ENCODE results near the gene SMIM10L2A.
"Not testable (repeated sequence)": the region's sequence is repeated elsewhere in the genome, so short reads cannot be mapped to it uniquely, and the experiment has no call there.

The SMIM10L2A gene

DNA sequence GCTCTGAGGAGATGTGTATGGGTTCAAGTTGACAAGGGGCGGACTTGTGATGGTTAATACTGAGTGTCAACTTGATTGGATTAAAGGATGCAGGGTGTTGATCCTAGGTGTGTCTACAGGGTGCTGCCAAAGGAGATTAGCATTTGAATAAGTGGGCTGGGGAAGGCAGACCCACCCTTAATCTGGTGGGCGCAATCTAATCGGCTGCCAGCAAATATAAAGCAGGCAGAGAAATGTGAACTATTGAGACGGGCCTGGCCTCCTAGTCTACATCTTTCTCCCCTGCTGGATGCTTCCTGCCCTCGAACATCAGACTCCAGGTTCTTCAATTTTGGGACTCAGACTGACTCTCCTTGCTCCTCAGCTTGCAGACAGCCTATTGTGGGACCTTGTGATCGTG is 26.7 kb upstream of the SMIM10L2A start:
- Histone ChIP-seq H3K27me3 (no peaks in the 10 kb centered on the region), H3K4me1 (ENCODE audit: control insufficient read depth in 1 of 2, insufficient read depth in 1 of 2, low read depth in 1 of 2, low read length in 1 of 2) (peaks cover 10% of the 10 kb centered on the region in 2 experiments), H3K27ac (no peak overlapping the region), H3K9me3 (no peaks in the 10 kb centered on the region), H3K4me3 (ENCODE audit: low read depth in 1 of 2, low read length in 1 of 2) (no peak overlapping the region), H3K36me3 (no peaks in the 10 kb centered on the region)
- TF ChIP-seq CTCF (IDR thresholded peaks at IDR 0.05), result no peak

DNA sequence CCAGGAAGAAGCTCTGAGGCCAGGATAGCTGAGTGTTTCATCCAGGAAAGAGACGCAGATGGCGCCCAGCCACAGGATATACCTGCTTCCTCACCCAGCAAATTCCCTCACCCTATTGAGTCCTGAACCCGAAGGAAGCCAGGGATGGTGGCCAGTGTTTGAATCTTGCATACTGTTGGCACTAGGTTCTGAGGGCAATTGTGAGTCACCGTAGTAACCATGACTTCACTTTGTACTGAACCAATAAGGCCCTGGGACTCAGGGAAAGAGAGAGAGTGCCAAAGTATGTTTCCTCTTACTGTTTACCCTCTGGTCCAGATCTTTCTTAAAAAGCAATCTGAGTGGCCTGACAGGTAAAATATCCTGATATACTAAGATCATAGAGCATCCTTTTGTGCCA is 25.6 kb upstream of the SMIM10L2A start:
- Histone ChIP-seq H3K27ac (no peak overlapping the region), H3K4me1 (ENCODE audit: control insufficient read depth in 1 of 2, insufficient read depth in 1 of 2, low read depth in 1 of 2, low read length in 1 of 2) (peaks cover 10% of the 10 kb centered on the region in 2 experiments), H3K4me3 (ENCODE audit: low read depth in 1 of 2, low read length in 1 of 2) (no peak overlapping the region), H3K36me3 (no peaks in the 10 kb centered on the region), H3K27me3 (no peaks in the 10 kb centered on the region), H3K9me3 (no peaks in the 10 kb centered on the region)
- TF ChIP-seq CTCF (IDR thresholded peaks at IDR 0.05), result no peak

GRCh38 chrX:135396566-135396965 is 25.2 kb upstream of the SMIM10L2A start:
- Histone ChIP-seq H3K4me1 (ENCODE audit: control insufficient read depth in 1 of 2, insufficient read depth in 1 of 2, low read depth in 1 of 2, low read length in 1 of 2) (peaks cover 10% of the 10 kb centered on the region in 2 experiments), H3K9me3 (no peaks in the 10 kb centered on the region), H3K27me3 (no peaks in the 10 kb centered on the region), H3K4me3 (ENCODE audit: low read depth in 1 of 2, low read length in 1 of 2) (no peak overlapping the region), H3K36me3 (no peaks in the 10 kb centered on the region), H3K27ac (no peak overlapping the region)
- no peak for TF ChIP-seq CTCF (IDR thresholded peaks at IDR 0.05)

- Histone ChIP-seq H3K4me1 (ENCODE audit: control insufficient read depth in 1 of 2, insufficient read depth in 1 of 2, low read depth in 1 of 2, low read length in 1 of 2) (peaks cover 9 to 10% of the 10 kb centered on the region in 2 experiments), H3K9me3 (no peaks in the 10 kb centered on the region), H3K4me3 (ENCODE audit: low read depth in 1 of 2, low read length in 1 of 2) (no peak overlapping the region), H3K27ac (no peak overlapping the region), H3K36me3 (no peaks in the 10 kb centered on the region), H3K27me3 (no peaks in the 10 kb centered on the region)
- no peak for TF ChIP-seq CTCF (IDR thresholded peaks at IDR 0.05)
Observed at GRCh38 chrX:135397652-135398051, 24.1 kb upstream of the SMIM10L2A start.

GRCh38 chrX:135403374-135403773 is 18.4 kb upstream of the SMIM10L2A start:
- Histone ChIP-seq H3K4me1 (ENCODE audit: control insufficient read depth in 1 of 2, insufficient read depth in 1 of 2, low read depth in 1 of 2, low read length in 1 of 2) (no peaks in the 10 kb centered on the region), H3K27ac (no peak overlapping the region), H3K9me3 (no peaks in the 10 kb centered on the region), H3K4me3 (ENCODE audit: low read depth in 1 of 2, low read length in 1 of 2) (no peak overlapping the region), H3K36me3 (no peaks in the 10 kb centered on the region), H3K27me3 (no peaks in the 10 kb centered on the region)
- TF ChIP-seq CTCF (IDR thresholded peaks at IDR 0.05), result no peak

DNA sequence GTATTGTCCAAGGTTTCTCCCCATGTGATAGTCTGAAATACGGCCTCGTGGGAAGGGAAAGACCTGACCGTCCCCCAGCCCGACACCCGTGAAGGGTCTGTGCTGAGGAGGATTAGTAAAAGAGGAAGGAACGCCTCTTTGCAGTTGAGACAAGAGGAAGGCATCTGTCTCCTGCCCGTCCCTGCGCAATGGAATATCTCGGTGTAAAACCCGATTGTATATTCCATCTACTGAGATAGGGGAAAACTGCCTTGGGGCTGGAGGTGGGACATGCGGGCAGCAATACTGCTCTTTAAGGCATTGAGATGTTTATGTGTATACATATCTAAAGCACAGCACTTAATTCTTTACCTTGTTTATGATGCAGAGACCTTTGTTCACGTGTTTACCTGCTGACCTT is 15.3 kb upstream of the SMIM10L2A start:
- not testable (repeated sequence) for H3K4me1 ChIP-seq (ENCODE audit: control insufficient read depth in 1 of 2, insufficient read depth in 1 of 2, low read depth in 1 of 2, low read length in 1 of 2); H3K36me3 ChIP-seq; H3K4me3 ChIP-seq (ENCODE audit: low read depth in 1 of 2, low read length in 1 of 2); H3K27me3 ChIP-seq; H3K27ac ChIP-seq; H3K9me3 ChIP-seq

Measured in neutrophil (primary cell).